MM.1S (cell line): ENCODE data around the gene CACNA1H.

Experiments
- EZH2 ChIP-seq: fragments of 300-600 bp; sonication (generic); optimal IDR thresholded peaks from 2 replicates; pipeline ENCODE3; 2017; ENCODE audit warnings: low read depth, mild to moderate bottlenecking, antibody characterized with exemption, low read length, mixed read lengths
- TF ChIP-seq, protein P1 (sequence below): fragments of 300-600 bp; sonication (generic); IDR thresholded peaks from 2 replicates; pipeline ENCODE4 v1.5.1; 2016; ENCODE audit warnings: antibody characterized with exemption, low read length, mixed read lengths

DNA sequence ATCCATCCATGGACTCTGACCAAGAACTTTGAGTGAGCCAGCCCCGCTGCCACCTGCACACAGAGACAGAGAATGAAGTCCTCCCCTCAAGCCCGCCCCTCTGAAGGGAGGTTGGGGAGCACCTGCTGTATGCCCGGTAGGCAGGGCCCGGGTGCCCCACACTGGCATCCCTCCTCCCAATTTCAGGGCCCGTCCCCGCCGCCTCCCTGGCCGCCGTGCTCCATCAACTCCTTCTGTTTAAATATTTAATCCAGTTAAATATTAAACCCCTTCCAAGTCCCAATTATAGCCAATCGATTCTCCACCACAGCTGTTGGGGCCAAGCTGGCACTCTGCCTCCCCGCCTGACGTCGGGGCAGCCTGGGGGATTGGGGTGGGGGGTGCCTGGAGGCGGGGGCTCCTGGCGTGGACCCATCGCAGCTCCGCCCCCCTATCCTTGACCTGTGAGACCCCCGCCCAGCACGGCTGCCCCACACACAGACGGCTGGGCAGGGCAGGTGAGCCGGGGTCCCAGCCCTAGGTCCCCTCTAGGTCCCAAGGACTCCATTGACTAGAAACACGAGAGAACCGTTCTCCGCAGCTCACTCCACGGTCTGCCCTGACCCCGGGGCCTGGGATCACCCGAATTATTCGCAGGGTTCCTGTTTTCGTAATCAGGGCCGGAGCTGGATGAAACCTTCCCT lies 18.0 kb upstream of the CACNA1H start:
- TF ChIP-seq, protein P1, sequence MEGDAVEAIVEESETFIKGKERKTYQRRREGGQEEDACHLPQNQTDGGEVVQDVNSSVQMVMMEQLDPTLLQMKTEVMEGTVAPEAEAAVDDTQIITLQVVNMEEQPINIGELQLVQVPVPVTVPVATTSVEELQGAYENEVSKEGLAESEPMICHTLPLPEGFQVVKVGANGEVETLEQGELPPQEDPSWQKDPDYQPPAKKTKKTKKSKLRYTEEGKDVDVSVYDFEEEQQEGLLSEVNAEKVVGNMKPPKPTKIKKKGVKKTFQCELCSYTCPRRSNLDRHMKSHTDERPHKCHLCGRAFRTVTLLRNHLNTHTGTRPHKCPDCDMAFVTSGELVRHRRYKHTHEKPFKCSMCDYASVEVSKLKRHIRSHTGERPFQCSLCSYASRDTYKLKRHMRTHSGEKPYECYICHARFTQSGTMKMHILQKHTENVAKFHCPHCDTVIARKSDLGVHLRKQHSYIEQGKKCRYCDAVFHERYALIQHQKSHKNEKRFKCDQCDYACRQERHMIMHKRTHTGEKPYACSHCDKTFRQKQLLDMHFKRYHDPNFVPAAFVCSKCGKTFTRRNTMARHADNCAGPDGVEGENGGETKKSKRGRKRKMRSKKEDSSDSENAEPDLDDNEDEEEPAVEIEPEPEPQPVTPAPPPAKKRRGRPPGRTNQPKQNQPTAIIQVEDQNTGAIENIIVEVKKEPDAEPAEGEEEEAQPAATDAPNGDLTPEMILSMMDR: no peak
- TF ChIP-seq EZH2: no peak
